Kidney (tissue), 14 donors: ENCODE data around the gene GTF3C1. TPM values are rescaled to one million over a fixed set of nuclear protein-coding genes. Genes with fewer than 3 reads are reported as not detected.

ENCODE experiments used
- DNase-seq, 5 donors: peaks; one replicate each; pipeline ENCODE4 v3.0.0-alpha.2; 2013 to 2020
- FAIRE-seq: peaks from 2 replicates; lab custom pipeline; 2012; peaks lifted over from hg19 to GRCh38; lab: Jason Lieb, UNC
- H3K27ac ChIP-seq, 2 donors: one replicate each; pipeline ENCODE4 v1.7.0; 2013; ENCODE audit warnings: low read depth in 2 of 2, low read length in 2 of 2, inconsistent platforms in 1 of 2
- H3K27me3 ChIP-seq: one replicate; pipeline ENCODE4 v1.7.1; 2013; ENCODE audit warnings: low read length, inconsistent platforms; ENCODE audit not compliant: control insufficient read depth, insufficient read depth
- H3K36me3 ChIP-seq, 3 donors: one replicate each; pipeline versions ENCODE4 v1.7.0 to v1.7.1; 2013; ENCODE audit warnings: low read length in 3 of 3, control low read depth in 1 of 3, inconsistent platforms in 1 of 3; ENCODE audit not compliant: insufficient read depth in 3 of 3, control insufficient read depth in 2 of 3
- H3K4me1 ChIP-seq, 3 donors: one replicate each; pipeline versions ENCODE4 v1.7.0 to v1.7.1; 2013; ENCODE audit warnings: low read length in 3 of 3, inconsistent platforms in 1 of 3, low read depth in 1 of 3; ENCODE audit not compliant: control insufficient read depth in 2 of 3, insufficient read depth in 2 of 3
- H3K4me3 ChIP-seq, 3 donors: one replicate each; pipeline versions ENCODE4 v1.7.0 to v1.8.1; 2013; ENCODE audit warnings: low read length in 3 of 3, control low read depth in 1 of 3, inconsistent platforms in 1 of 3
- H3K9ac ChIP-seq, 3 donors: one replicate each; pipeline versions ENCODE4 v1.7.0 to v1.7.1; 2013; ENCODE audit warnings: low read length in 3 of 3, control low read depth in 1 of 3, inconsistent platforms in 1 of 3
- H3K9me3 ChIP-seq, 3 donors: one replicate each; pipeline versions ENCODE4 v1.7.0 to v1.7.1; 2013; ENCODE audit warnings: low read length in 3 of 3, control low read depth in 1 of 3, inconsistent platforms in 1 of 3; ENCODE audit not compliant: control insufficient read depth in 2 of 3, insufficient read depth in 1 of 3
- CTCF ChIP-seq: IDR thresholded peaks from 3 replicates; pipeline ENCODE4 v1.5.1; 2012; ENCODE audit warnings: mild to moderate bottlenecking, moderate library complexity, borderline replicate concordance; ENCODE audit not compliant: insufficient read depth; ENCODE audit errors: extremely low read depth
- intact Hi-C: fragments of 100-400 bp; cut with DNase I; formaldehyde crosslinking; loops from one replicate; pipeline ENCODE4 v1.11.1; 2022
- polyA plus RNA-seq: library from polyadenylated mRNA; stranded (reverse); fragments of 350-450 nt; fragmentation: Illumina TruSeq; extraction: RNeasy Lipid Tissue Mini Kit (QIAGEN cat#74804); gene quantifications from one replicate; pipeline ENCODE4 v1.2.3, GENCODE V29; 2014; ENCODE audit warnings: low read depth, low replicate concordance; ENCODE audit not compliant: insufficient read depth
- total RNA-seq: library from RNA; stranded (reverse); fragmentation: NEBNext Ultra II Directional; extraction: Animal tissue kit (Norgen Biotek cat#: 25700); gene quantifications from one replicate; pipeline ENCODE4 v1.2.1, GENCODE V29; 2021
- donor health status: control.
- donor health status: control.
- donor health status: control.
- donor health status: control.
- donor health status: control.
- donor health status: DM: yes; HTN: yes; CAD: no.
- donor health status: Normal renal cell carcinoma (clear cell type).

GTF3C1 gene
- total and polyA plus RNA-seq, 2 donors from 2014 or later: 59.0 to 81.7 TPM

GRCh38 chr16:27430512-27430911, 119.2 kb downstream of the GTF3C1 start:
- no peaks in the 10 kb centered on the region for H3K36me3 ChIP-seq
- no peak for FAIRE-seq

GRCh38 chr16:27429981-27430441, 119.7 kb downstream of the GTF3C1 start:
- no peak overlapping the region for H3K9ac ChIP-seq
- no peaks in the 10 kb centered on the region for H3K36me3 ChIP-seq
- H3K9me3 ChIP-seq: no peaks in the 10 kb centered on the region
- no peaks in the 10 kb centered on the region for H3K27me3 ChIP-seq
- DNase-seq (peak in 1 of 5 donors; percentile 70), FAIRE-seq (no peak)
- no peak for TF ChIP-seq CTCF
- H3K4me3 ChIP-seq: no peak overlapping the region
- no peak overlapping the region for H3K27ac ChIP-seq
- H3K4me1 ChIP-seq: no peaks in the 10 kb centered on the region
- intact Hi-C loops: no loop called here

More at GRCh38 chr16:27430512-27430911, 119.2 kb downstream of the GTF3C1 start:
- no peak overlapping the region for H3K27ac ChIP-seq
- no peak for TF ChIP-seq CTCF
- H3K27me3 ChIP-seq: no peaks in the 10 kb centered on the region
- H3K4me3 ChIP-seq: no peak overlapping the region
- H3K9me3 ChIP-seq: no peaks in the 10 kb centered on the region
- intact Hi-C loops: no loop called here
- no peaks in the 10 kb centered on the region for H3K4me1 ChIP-seq
- no peak overlapping the region for H3K9ac ChIP-seq
- DNase-seq: no peak

GRCh38 chr16:27429330-27429871, 120.3 kb downstream of the GTF3C1 start:
- Histone ChIP-seq H3K27ac (no peak overlapping the region), H3K36me3 (no peaks in the 10 kb centered on the region), H3K27me3 (no peaks in the 10 kb centered on the region), H3K4me1 (no peaks in the 10 kb centered on the region), H3K4me3 (no peak overlapping the region), H3K9ac (no peak overlapping the region), H3K9me3 (no peaks in the 10 kb centered on the region)
- no peak for FAIRE-seq
- no peak for TF ChIP-seq CTCF
- DNase-seq: no peak
- intact Hi-C loops: no loop called here
